ENCODE results near the gene PPDPF.

DNA sequence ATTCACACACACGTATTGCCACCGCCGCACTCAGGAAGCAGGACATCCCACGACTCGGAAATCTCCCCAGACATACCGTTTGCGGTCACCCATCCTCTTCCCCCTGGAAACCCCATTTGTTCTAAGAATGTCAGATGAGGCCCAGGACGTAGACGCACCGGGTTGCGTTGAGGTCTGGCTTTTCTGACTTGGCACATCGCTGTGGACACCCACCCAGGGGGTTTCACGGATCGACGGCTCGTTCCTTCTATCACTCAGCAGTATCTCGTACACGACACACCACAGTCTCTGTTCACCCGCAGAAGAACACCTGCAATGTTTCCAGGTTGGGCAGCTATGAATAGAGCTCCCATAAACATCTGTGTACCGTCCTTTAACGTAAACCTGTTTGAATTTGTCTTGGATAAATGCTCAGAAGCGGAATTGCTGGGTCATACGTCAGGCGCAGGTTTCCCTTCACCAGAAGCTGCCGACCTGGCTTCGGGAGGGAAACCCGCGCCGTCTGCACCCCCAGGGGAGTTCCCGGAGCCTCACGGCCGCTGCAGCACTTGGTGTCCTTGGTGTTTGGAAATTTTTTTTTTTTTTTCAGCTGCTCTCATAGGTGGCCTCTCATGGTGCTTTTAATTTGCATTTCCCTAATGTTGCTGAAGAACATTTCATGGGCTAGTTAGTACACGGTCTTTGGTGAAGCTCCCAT lies 12.3 kb upstream of the PPDPF start:
- TF ChIP-seq, protein P1, sequence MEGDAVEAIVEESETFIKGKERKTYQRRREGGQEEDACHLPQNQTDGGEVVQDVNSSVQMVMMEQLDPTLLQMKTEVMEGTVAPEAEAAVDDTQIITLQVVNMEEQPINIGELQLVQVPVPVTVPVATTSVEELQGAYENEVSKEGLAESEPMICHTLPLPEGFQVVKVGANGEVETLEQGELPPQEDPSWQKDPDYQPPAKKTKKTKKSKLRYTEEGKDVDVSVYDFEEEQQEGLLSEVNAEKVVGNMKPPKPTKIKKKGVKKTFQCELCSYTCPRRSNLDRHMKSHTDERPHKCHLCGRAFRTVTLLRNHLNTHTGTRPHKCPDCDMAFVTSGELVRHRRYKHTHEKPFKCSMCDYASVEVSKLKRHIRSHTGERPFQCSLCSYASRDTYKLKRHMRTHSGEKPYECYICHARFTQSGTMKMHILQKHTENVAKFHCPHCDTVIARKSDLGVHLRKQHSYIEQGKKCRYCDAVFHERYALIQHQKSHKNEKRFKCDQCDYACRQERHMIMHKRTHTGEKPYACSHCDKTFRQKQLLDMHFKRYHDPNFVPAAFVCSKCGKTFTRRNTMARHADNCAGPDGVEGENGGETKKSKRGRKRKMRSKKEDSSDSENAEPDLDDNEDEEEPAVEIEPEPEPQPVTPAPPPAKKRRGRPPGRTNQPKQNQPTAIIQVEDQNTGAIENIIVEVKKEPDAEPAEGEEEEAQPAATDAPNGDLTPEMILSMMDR (IDR thresholded peaks at IDR 0.05; ENCODE audit: low read depth, low read length): no peak
- no peak for TF ChIP-seq MYC (IDR thresholded peaks at IDR 0.05; ENCODE audit: low read depth, low read length)
